AG09309 (cell line): Measurements from ENCODE around the gene ARHGAP6.

Source experiments
- DNase-seq: peaks from one replicate; pipeline ENCODE4 v3.0.0-alpha.2; 2010; ENCODE audit warnings: low read depth
- H3K4me3 ChIP-seq: 2 replicates; pipeline ENCODE4 v1.5.1; 2011; ENCODE audit warnings: mild to moderate bottlenecking, low read depth, low read length, moderate library complexity; ENCODE audit not compliant: control insufficient read depth
- TF ChIP-seq, protein P1 (sequence below): IDR thresholded peaks from 2 replicates; pipeline ENCODE4 v1.5.1; 2011; ENCODE audit warnings: mild to moderate bottlenecking, low read depth, low read length, inconsistent platforms; ENCODE audit not compliant: insufficient read depth, control insufficient read depth; ENCODE audit errors: missing control alignments

The ARHGAP6 gene

GRCh38 chrX:11566173-11566572 lies 99.5 kb downstream of the ARHGAP6 start:
- TF ChIP-seq, protein P1, sequence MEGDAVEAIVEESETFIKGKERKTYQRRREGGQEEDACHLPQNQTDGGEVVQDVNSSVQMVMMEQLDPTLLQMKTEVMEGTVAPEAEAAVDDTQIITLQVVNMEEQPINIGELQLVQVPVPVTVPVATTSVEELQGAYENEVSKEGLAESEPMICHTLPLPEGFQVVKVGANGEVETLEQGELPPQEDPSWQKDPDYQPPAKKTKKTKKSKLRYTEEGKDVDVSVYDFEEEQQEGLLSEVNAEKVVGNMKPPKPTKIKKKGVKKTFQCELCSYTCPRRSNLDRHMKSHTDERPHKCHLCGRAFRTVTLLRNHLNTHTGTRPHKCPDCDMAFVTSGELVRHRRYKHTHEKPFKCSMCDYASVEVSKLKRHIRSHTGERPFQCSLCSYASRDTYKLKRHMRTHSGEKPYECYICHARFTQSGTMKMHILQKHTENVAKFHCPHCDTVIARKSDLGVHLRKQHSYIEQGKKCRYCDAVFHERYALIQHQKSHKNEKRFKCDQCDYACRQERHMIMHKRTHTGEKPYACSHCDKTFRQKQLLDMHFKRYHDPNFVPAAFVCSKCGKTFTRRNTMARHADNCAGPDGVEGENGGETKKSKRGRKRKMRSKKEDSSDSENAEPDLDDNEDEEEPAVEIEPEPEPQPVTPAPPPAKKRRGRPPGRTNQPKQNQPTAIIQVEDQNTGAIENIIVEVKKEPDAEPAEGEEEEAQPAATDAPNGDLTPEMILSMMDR, result no peak
- DNase-seq, result no peak

GRCh38 chrX:11564546-11564945 lies 101.2 kb downstream of the ARHGAP6 start:
- no peak overlapping the region for H3K4me3 ChIP-seq
- no peak for DNase-seq
- TF ChIP-seq, protein P1, result no peak

More at GRCh38 chrX:11566173-11566572, 99.5 kb downstream of the ARHGAP6 start:
- no peak overlapping the region for H3K4me3 ChIP-seq

DNA sequence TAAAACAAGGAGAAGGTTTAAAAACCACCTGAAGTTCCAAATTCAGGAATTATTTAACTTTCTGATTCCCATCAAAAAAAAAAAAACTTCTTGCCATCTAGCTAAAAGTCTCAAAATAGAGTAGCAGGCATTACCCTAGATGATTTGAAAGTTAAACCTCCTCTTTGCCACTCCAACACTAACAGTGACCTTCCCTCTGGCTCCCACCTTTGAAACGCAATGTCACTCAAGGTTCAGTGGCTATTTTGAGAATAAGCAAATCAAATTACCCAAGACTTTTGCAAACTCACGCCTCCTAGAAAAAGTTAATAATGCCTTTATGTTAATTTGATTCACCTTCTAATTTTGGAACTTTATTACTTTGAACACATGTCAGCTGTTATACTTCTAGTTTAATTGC lies 103.2 kb downstream of the ARHGAP6 start:
- no peak for DNase-seq
- TF ChIP-seq, protein P1, result no peak
- no peak overlapping the region for H3K4me3 ChIP-seq

GRCh38 chrX:11558972-11559371 lies 106.7 kb downstream of the ARHGAP6 start:
- no peak overlapping the region for H3K4me3 ChIP-seq
- TF ChIP-seq, protein P1, result peak; percentile 37
- DNase-seq, result no peak

DNA sequence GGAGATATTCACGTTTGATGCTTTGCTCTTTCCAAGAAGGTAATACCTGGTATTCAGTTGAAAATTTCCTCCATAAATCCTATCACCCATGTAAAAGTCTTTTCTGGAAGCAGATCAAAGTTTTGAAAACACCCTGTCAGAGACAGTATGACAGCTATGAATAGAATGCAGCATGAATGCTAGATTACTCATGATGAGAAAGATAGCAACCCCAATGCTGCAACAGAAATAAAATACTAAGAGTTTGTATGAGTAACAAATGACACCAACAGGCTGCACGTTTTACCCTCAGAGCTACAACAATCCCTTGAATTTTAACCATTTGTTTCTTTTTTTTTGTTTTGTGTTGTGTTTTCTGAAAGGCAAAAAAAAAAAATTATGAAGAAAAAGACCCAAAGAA lies 108.6 kb downstream of the ARHGAP6 start:
- TF ChIP-seq, protein P1, result no peak
- H3K4me3 ChIP-seq, result no peak overlapping the region
- peak; percentile 16 for DNase-seq

DNA sequence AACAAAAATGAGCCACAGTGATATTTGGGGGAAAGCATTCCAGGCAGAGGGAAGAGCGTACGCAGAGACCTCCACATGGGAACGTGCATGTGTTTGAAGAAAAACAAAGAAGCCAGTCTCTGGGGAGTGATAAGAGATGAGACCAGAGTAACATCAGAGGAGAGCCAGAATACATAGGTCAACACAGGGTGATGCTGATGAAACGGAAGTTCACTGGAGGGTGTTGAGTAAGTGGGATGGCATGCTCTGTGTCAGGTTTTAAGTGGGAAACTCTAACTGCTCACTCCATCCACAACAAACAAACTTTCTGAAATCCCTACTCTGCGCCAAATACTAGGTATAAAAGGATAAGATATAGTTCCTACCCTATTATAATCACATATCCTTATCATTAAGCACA lies 110.0 kb downstream of the ARHGAP6 start:
- no peak overlapping the region for H3K4me3 ChIP-seq
- no peak for DNase-seq
- TF ChIP-seq, protein P1, result no peak

DNA sequence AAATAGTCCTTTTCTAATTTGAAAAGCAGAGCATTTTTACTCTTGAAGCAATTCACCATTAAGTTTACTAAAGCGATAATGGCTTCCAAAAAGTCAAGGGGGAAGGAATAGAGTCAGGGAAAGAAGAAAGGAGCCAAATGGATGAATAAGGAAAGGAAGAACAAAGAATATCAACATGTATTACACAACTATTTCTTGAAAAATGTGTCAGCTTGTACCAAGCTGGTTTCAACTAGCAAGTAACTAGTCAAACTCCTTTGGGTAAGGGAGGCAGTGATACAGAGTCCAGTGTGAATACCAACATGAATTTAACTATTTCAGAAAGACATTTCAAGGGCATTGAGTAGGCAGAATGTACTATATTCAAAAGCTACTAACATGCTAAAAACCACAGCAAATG lies 112.1 kb downstream of the ARHGAP6 start:
- TF ChIP-seq, protein P1, result no peak
- H3K4me3 ChIP-seq, result no peak overlapping the region
- DNase-seq, result no peak
